Skin epidermis (tissue), 12 donors: ENCODE measurements around the gene LTF.
"Not testable (repeated sequence)": the region's sequence is repeated elsewhere in the genome, so short reads cannot be mapped to it uniquely, and the experiment has no call there.

Experiments
- H3K27ac ChIP-seq, 21 experiments: fragments of 200-600 bp; sonication (generic) in 11 of 21; one replicate each; pipeline ENCODE4 v1.5.0; 2020; ENCODE audit warnings: mild to moderate bottlenecking in 3 of 21, inconsistent platforms in 2 of 21, moderate library complexity in 2 of 21
- H3K4me3 ChIP-seq, 7 experiments: fragments of 200-600 bp; sonication (generic) in 2 of 7; one replicate each; pipeline ENCODE4 v1.5.0; 2020; ENCODE audit warnings: inconsistent platforms in 2 of 7, mild to moderate bottlenecking in 2 of 7, moderate library complexity in 1 of 7

The LTF gene

GRCh38 chr3:46449755-46450552, 14.8 kb downstream of the LTF start:
- no peak overlapping the region for H3K4me3 ChIP-seq
- H3K27ac ChIP-seq = no peak overlapping the region

GRCh38 chr3:46448721-46449120, 16.0 kb downstream of the LTF start:
- Histone ChIP-seq H3K4me3 (no peak overlapping the region), H3K27ac (no peak overlapping the region)

- H3K27ac ChIP-seq = no peak overlapping the region
- H3K4me3 ChIP-seq = no peak overlapping the region
These were observed 17.3 kb downstream of the LTF start for GRCh38 chr3:46447228-46447985.

DNA sequence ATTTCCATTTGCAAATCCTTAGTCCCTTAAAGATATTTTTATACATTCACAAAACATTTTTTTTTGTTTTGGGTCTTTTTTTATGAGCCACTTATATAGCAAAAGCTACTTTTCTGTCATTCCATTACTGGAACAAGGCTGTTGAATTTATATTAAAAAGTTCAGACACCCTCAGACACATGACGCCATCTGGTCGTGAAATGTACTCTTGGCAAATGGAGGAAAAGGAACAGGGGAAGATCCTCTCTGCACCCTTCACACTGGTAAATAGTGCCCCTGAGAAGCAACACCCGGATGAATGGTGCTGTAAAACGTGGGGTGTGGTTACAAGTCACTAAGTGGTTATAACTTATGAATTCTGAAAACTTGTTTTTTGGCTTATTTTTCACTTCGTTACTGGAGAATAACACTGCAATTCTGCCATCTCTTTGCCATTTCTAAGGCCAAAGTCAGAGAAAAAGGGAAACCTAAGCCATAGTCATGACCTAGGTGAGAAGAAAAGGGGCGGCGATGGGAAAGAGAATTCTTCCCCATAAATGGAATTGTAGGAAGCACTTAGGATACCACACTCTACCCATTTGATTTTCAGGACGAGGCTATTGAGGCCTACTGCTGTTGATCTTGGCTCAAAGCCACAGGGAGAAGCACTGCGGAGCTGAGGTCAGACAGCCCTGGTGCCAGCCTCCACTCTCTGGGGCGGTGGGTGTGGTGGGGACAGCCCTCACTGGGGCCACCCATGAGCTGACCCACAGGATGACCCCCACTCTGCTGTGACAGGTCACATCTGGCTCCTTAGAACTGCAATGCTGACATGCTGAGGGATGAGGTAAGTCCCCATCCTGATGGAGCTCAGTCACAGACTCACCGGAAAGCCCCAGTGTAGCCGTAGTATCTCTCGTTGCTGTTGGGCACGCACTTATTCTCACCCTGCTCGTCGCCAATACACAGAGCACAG, 21.9 kb downstream of the LTF start:
- Histone ChIP-seq H3K4me3 (no peak overlapping the region), H3K27ac (no peak overlapping the region)

DNA sequence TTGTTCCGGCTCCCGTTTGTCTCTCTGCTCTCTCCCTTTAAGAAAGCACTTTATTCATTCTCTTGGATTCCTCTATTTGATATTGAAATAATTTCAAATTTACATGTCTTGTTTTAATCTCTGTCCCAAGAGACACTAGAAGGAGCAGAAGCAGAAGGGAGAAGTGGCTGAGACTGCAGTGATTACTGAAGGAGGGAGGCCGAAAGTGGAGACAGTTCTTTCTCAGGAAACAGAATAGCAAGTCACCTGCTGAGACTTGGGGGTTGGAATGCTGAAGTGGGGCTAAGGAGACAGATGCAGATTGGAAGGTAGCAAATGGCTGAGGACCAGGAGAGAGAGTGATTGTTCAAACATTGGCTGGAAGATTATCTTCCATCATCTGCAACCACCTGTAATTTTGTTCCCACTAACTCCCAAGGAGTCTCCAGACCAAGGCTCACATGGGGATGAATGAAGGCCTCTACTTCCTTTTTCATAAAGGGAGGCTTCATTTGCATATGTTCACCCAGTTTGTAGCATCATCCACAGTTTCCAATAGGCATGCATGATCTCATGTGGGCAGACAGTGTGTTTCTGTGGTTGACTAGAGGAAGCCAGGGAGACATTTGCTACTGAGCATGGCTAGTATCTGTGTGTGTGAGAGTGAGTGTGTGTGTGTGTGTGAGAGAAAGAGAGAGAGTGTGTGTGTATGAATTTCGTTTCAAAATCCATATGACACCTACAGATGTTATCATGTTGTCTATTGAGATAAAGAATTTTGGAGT, 24.0 kb downstream of the LTF start:
- Histone ChIP-seq H3K4me3 (no peak overlapping the region), H3K27ac (peak overlapping the region in 2 of 21 experiments; percentile 7 to 23)

DNA sequence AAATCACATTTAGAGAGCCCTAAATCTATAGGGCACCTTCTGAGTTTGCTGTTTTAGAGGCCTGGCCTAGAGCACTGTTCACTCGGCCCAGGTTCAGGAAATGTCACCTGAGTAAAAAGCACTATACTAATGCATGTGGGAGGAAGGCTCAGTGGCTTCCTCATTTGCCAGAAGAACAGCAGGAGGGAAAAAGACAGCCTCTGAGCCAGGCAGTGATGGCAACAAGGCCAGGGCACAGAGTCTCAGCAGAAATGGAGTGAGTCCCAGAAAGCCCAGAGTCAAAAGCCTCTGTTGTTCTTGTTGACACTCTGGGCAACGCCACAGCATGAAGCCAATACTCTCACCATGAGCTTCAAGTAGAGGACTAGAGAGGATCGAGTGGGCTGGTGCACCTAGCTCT, 25.9 kb downstream of the LTF start:
- Histone ChIP-seq H3K27ac (no peak overlapping the region), H3K4me3 (no peak overlapping the region)

- H3K4me3 ChIP-seq = no peak overlapping the region
- H3K27ac ChIP-seq = no peak overlapping the region
These were observed 29.5 kb downstream of the LTF start for GRCh38 chr3:46435081-46435726.

DNA sequence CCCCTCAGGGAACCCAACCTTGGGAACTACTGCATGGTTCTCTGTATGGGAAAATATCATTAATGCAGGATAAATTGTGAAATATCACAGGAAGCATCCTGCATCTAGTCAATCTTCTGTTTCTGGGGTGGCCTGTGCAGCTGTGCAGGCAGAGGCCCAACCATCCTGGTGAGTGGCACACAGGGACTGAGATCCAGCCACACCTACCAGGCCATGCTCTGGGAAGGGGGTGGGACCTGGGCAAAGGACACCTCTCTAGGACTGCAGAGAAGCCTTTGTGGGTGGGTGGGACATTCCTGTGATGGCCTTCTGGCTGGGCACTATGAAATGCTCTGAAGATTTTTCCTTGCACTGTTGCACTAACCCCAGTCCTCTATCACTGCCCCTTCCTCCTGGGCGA, 30.9 kb downstream of the LTF start:
- H3K4me3 ChIP-seq = no peak overlapping the region
- H3K27ac ChIP-seq = no peak overlapping the region

DNA sequence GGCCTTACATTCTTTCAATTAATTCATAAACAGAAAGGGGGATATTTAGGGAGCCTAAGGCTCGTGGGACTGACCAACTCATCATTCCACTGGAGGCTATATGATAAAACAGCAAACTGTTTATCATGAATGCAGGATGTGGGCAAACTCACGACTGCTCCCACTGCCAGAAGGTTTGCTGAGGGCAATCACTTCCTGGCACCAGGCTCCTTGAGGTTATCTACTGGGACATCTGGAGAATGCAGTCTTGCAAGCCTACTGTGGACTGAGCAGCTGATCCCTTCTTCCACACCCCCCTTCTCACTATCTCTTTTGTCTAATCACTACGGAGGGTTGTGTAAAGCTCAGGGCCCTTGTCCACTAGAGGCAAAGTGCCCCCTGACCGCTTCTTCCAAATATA, 31.6 kb downstream of the LTF start:
- H3K4me3 ChIP-seq = not testable (repeated sequence)

GRCh38 chr3:46431905-46432304, 32.8 kb downstream of the LTF start:
- not testable (repeated sequence) for H3K4me3 ChIP-seq, H3K27ac ChIP-seq

More for the DNA sequence above, 31.6 kb downstream of the LTF start:
- not testable (repeated sequence) for H3K27ac ChIP-seq

DNA sequence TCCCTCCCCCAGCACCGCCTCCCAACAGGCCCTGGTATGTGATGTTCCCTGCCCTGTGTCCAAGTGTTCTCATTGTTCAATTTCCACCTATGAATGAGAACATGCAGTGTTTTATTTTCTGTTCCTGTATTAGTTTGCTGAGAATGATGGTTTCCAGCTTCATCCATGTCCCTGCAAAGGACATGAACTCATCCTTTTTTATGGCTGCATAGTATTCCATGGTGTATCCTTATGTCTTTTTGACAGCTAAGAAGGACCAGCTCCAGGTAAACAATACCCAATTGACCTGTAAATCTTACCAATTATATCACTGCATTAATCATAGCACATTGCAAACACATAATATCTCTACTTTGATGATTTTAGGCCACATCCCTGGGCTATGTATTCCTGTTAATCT, 33.8 kb downstream of the LTF start:
- not testable (repeated sequence) for H3K27ac ChIP-seq, H3K4me3 ChIP-seq

- H3K4me3 ChIP-seq = no peak overlapping the region
- H3K27ac ChIP-seq = peak overlapping the region in 5 of 21 experiments; percentile 23 to 62 (median 30)
These were observed 35.0 kb downstream of the LTF start for GRCh38 chr3:46429671-46430070.

DNA sequence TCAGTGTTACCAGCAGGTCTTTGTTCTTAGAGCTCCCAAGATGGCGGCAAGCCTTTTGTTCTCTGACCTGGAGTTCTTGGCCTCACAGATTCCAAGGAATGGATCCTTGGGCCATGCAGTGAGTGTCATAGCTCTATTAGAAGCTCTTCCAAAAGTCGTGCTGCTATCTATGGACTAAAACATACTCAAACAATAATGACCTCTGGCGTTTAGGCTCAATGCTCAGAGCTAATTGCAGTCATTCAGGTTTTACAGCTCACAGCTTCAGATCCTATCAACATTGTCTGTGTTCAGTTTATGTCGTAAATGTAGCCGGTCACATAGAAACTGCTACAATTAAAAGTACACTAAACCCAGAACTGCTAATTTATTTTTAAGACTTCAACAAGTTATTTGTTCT, 35.5 kb downstream of the LTF start:
- Histone ChIP-seq H3K27ac (peak overlapping the region in 12 of 21 experiments; percentile 5 to 62 (median 30)), H3K4me3 (no peak overlapping the region)

DNA sequence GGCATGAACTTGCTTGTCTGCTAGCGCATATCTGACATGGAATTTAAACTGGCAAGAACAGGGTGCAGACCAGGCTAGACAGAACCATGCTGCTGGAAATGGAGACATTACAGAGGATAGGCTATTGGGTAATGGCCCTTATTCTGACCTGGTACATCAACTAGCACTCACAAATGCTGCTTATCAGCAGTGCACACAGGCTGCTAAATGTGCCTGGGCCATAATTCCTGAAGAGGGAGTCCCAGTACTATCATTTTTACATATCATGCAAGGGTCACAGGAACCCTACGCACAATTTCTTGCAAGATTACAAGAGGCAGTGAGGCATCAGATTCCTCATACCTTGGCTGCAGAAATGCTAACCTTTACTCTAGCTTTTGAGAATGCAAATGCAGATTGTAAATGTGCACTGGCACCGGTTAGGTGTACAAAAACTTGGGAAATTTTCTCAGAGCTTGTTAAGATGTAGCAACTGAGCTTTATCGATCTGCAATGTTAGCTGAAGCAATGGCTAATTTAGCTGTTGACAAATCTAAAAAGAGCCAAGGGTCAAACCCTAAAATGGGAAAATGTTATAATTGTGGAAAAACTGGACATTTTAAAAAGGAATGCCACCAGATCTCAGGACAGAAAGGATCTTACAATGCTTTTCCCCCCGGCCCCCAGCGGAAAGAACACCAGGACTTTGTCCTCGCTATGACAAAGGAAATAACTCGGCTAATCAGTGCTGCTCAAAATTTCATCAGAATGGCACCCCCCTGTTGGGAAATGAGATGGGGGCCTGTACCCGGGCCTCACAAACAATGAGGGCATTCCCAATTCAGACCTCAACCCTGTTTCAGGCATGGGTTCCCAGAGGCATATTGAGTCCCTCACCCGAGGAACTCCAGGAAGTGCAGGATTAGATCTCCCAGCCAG, 36.5 kb downstream of the LTF start:
- H3K4me3 ChIP-seq = no peak overlapping the region
- H3K27ac ChIP-seq = peak overlapping the region in 5 of 21 experiments; percentile 23 to 59 (median 33)

DNA sequence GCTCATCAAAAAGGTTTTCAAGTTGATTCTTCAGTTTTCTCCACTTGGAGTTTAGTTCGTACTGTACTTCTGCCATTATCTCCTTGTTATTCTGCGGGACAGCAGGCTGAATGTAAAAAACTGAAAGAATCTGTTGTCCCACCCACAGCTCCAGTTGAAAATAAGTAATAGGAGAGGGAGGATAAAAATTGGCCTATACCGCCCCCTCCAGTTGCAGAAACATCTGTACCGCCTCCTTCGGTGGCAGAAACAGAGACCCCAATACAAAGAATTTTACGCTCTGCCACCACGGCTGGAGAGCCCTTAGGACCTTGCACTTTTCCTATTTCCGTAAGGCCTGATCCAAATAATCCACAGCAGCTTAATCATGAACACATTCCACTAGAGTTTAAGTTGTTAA, 37.3 kb downstream of the LTF start:
- H3K4me3 ChIP-seq, H3K27ac ChIP-seq: not testable (repeated sequence)

DNA sequence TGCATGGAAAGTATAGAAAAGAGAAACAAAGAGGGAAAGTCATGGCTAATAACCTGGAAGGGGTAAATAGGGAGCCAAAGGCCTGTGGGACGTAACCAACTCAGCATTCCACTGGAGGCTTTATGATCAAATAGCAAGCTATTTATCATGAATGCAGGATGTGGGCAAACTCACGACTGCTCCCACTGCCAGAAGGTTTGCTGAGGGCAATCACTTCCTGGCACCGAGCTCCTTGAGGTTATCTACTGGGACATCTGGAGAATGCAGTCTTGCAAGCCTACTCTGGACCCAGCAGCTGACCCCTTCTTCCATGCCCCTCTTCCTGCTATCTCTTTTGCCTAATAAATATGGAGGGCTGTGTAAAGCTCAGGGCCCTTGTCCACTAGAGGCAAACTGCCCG, 38.2 kb downstream of the LTF start:
- not testable (repeated sequence) for H3K4me3 ChIP-seq

DNA sequence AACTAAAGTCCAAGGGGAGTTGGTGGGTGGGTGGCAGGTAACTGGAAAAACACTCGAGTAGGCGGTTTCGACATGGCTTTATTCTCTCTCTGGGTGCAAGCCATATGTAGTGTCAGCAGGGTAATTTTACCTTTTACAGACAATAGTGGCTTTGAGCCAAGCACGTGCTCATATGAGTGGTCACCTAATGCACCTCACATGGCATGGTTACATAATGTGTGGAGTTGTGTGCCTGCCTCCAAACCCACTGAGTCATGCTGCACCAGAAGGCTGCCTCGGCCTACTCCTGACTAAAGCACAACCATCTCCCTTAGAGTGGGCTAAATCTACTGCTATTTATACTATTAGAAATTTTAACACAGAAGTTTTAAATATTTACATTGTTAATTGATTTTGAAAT, 41.1 kb downstream of the LTF start:
- no peak overlapping the region for H3K4me3 ChIP-seq

More for the DNA sequence above, 38.2 kb downstream of the LTF start:
- H3K27ac ChIP-seq = not testable (repeated sequence)

DNA sequence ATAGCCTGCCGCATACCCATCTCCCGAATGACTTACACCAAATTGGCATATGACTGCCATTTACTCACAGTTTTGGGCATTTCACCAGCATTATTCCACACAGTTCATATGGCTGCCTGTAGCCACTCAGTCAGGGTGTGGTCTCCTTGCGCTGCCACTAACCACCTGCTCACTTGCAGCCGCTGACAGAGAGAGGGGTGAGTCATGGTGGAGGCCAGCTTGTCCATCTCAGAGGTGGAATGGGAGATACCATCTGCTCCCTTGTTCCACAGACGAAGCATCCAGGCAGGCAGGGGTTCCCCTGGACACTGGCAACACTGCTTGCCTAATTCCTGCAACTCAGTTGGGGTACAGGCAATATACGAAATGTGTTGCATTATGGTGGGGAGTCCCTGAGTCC, 42.1 kb downstream of the LTF start:
- H3K4me3 ChIP-seq = no peak overlapping the region

More for the DNA sequence above, 41.1 kb downstream of the LTF start:
- no peak overlapping the region for H3K27ac ChIP-seq

More for the DNA sequence above, 42.1 kb downstream of the LTF start:
- no peak overlapping the region for H3K27ac ChIP-seq
